Measurements from ENCODE around the gene RPS6KA3.

- no peak for TF ChIP-seq CTCF (IDR thresholded peaks at IDR 0.05; ENCODE audit: borderline replicate concordance, extremely low read depth, low read length, poor library complexity, severe bottlenecking)
- TF ChIP-seq EZH2 (IDR thresholded peaks at IDR 0.05; ENCODE audit: borderline replicate concordance, low read depth, low read length, severe bottlenecking) = no peak
Measured at GRCh38 chrX:20294284-20294683, 27.6 kb upstream of the RPS6KA3 start.
